Stimulated activated CD4-positive, alpha-beta T cell treated with anti-CD3 and anti-CD28 coated beads, TNF-alpha, amount 100 ng/mL, for 48 hours (primary cell): ENCODE results near the gene C8A.

Experiments
- DNase-seq, 3 donors: peaks; one replicate each; pipeline ENCODE4 v3.0.0-alpha.2; 2020; ENCODE audit warnings: low read depth in 3 of 3

The C8A gene

DNA sequence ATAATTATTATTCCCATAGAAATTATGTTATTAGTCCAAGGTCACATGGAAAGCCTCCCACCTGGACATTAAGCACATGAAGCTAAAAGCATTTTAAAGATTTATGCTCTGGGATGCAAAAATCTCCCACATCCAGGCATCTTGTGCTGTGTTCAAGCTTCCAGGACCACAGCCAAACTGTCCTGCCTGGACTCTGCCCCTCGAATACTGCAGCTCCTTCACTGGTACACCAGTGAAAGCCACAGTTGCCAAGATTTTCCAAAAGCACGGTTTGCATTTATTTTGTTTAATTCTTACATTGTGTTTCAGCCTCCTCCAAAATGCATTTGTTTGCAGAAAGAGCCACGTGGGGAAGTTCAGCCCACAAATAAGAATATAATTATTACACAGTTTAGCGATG lies 72.6 kb downstream of the C8A start:
- no peak for DNase-seq

DNA sequence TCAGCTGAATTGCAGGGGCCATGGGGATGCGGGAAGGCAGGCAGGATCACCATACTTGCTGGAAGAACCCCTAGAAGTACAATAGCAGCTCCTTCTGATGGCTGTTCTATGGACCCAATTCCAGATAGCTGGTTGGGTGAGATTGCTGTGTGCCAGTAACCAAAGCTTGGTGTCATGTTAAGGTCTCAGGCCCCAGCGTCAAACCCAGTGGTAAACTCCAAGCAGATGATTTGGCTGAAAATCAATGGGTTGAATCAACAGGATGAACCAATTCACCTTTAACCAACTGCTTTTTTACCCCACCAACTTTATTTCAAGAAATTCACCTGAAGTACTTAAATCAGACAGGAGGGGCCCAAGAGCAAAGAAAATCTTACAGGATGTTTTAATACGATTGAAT lies 73.4 kb downstream of the C8A start:
- DNase-seq: no peak

DNA sequence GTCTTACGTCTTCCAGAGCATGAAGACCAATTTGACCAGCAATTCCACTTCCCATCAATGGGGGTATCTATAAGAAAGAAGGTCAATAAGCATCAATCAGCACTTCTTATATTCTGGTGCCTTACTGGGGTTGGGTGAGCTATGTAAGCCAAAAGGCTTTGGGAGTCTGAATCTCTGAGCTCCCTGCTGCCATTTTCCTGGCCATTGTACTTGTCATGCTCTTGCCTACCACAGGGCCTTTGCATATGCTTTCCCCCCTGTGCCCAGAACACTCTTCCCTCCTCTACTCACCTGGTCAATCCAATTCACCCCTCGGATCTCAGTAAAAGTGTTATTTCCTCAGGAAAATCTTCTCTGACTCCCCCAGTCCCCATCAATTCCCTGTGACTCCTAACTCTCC lies 74.9 kb downstream of the C8A start:
- DNase-seq: no peak

DNA sequence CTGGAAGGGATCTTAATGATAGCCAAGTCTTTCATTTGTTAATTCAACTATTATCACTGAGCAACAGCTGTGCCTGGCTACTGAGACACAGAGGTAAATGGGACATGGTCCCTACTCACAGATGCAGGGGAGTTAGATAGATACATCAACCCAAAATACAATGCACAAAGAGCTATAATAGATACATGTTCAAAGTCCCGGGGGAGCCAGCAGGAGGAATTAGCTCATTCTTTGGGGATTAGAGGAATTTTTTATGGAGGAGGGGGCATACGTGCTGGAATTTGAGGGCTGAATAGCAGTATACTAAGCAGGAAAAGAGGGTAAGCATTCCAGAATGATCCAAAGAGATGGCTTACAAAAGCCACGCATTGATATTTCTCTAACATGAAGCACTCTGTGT lies 76.6 kb downstream of the C8A start:
- no peak for DNase-seq

DNA sequence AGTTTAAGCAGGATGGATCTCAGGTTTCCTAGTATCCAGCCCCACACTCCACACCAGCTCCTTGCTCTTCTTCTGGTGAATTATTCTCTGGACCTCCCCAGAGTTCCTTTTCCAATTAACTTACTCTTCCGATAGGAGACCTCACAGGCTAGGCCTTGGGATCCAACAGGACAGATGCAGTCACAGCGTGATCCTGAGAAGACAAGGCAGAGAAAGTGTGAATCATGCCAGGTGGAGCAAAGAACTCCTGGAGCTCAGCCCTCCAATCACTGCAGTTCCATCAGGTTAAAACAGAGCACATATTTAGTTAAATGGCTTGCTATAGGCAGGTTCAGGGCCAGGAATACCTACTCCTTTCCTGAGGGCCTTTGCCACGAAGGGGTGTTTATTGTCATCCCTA lies 77.1 kb downstream of the C8A start:
- DNase-seq: no peak

DNA sequence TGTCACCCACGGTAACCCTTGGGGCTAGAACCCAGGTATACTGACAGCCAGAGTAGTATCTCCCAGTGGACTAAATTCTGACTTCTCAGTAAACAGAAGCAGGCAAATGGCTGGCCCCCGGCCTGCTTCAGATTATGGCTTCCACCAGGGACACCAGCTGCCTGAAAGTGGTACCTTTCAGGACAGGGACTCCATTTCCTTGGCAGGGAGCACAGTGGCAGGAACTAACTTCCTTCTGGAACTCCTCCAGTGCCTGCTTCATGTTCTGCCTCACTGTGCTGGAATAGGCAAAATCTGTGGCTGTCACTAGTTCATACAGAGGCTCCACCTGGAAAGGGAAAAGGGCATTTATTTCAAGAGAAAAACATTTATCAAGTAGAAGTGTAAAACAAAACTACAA lies 78.6 kb downstream of the C8A start:
- no peak for DNase-seq

DNA sequence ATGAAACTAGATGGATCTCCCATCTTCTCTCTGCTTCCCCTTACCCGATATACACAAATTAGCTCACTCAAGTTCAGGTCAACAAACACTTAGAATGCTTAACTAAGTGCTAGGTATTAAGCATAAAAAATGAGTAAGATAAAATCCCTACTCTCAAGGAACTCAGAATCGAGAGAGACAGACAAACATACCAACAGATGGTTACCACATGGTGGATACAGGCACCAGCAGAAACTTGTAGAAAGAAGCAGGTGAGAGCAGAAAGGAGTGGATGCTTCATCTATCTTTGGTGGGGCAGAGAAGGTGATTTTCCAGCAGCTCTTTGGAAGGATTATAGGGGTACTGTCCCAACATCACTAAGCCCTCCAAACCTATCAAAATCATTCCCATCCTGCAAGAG lies 79.0 kb downstream of the C8A start:
- DNase-seq: no peak

DNA sequence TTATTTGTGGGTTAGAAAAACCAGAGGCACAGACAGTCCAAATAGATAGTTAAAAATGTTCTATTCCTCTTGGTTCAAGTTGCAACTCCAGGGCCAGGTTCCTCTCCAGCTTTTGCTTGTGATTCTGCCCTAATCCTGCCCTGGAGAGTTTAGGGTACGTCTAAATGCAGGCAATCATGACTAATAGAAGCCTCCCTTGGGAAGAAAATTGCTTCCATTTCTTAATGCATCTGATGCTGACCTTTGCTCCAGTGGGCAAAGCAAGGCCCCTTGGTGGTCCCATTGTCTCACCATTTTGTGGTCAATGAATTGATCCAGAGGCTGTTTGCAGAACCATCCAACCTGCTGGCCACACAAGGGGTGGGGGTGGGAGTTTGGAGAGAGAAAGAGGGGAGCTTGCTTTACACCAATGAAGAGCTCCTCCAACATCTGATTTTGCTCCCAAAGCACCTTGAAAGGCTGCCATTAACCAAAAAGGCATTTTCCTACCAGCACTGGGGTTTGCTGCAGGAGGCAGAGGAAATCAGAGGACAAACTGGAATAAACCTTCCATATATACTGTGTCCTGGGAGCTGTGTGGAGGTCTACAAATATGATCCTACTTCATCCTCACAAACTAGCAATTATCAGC lies 79.9 kb downstream of the C8A start:
- no peak for DNase-seq

DNA sequence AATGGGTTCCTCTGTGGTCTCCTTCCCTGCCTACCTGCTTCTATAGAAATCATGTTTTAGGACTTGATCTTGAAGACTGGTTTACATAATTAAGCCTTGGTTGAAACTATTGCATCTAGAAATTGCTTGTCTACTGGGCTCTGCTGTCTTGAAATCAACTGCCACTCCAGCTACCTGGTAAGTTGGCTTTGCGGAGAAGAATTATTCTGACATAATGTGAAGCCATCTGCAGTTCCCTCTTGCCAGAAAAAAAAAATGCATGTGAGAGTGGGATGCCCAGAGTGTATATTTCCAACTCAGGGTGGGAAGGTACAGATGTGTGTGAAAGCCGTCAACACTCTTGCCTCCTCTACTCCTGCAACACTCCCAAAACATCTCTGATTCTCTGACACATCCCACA lies 84.0 kb downstream of the C8A start:
- DNase-seq: no peak

DNA sequence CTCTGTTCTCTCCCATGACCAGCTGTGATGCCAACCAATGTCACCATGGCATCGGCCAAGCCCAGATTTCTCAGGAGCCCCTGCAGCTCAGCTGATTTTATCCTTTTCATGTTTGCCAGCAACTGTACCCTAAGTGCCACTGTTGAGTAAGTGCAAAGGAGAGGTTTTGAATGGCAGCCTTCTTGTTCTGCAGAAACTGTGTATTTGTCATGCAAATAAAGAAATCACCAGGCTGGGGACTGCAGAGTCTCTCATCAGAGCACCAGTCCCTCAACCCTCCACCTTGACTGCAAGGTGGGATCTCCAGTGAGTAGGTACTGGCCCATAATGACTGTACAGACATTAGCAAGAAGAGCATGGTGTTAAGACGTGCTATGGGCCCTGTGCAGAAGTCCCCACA lies 84.6 kb downstream of the C8A start:
- no peak for DNase-seq

DNA sequence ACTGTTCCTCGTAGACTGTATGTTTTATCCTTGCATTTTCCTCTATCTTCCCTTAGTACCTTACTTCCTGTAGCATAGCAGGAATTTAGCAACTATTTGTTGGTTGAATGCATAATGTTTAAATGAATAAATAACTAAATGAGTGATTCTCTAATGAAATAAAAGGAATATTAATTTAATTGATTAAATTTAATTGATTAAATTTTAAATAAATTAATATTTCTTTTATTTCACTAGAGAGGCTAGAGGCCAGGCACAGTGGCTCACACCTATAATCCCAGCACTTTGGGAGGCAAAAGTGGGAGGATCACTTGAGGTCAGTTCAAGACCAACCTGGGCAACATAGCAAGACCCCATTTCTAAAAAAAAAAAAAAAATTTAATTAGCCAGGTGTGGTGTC lies 85.4 kb downstream of the C8A start:
- DNase-seq: no peak

DNA sequence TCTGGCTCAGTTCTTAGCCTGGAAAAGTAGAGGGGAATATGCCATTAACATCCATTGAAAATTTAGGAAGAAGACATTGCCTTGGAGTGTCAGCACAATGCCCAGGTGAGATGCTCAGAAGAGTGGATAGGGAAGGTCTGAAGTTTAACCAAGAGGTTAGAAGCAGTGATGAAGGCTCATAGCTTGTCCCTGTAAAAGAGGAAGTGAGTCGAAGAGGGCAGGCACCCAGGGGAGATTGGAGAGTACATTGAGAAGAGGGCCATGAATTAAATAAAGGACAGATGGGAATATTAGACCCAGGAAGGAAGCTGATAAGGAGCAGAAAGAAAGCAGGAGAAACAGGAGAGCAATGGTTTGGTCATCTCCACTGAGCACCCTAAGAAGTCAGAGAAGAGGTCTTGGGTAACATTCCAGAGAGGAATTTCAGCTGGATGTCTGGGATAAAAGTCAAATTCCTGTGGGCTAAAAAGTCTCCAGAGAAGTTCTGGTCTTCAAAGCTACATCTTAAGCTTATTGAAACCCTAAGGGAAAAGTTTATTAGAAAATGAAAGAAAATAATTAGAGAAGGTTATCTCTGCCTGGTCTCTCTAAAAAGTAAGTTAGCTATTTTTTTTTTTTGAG lies 93.9 kb downstream of the C8A start:
- no peak for DNase-seq

DNA sequence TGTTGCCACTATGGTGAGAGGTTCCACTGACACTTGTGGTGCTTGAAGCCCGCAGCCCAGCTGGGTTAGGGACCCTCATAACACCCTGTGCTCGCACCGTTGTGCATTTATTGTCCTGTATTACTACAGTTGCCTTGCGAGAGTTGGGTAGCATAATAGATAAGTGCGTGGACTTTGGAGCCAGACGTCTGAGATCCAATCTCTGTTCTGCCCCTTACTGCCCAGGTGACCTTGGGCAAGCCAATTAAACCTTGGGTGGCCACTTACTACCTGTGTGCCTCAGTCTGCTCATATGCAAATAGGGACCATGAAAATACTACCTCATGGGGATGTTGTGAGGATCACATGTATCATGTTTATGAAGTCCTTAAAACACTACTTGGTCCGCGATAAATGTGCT lies 97.9 kb downstream of the C8A start:
- DNase-seq: no peak

DNA sequence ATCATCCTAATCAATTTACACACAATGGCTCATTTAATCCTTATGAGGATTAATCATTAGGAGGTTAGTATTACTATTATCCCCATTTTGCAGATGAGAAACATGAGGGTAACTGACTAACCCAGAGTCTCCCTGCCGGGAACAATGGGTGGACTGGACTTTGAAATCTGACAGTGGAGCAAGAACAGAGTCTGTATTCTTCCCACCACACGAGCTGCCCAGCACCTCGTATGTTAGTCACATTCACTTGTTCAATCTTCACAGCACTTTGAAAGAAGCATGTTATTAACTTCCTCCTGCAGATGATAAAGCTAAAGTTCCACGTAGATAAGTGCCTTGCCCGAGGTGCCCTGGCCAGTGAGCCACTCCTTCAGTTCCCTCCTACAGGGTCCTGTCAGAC lies 98.8 kb downstream of the C8A start:
- no peak for DNase-seq

DNA sequence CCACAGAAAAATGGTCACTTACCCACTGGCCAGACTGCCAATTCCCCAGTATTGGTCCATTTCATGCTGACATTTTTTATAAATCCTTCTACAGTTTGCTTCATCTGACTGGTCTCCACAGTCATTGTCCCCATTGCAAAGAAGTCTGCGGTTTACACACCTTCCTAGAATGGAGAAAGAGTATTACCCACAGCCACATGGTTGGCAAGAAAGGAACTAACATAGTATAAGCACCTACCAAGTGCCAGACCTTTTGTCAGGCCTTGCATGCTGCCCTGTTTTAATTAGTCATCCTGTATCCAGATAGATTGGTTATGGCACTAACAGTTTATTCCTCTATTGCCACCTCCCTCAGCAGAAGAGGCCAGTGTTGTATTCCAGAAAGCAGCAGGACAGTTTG lies 100.1 kb downstream of the C8A start:
- DNase-seq: no peak

DNA sequence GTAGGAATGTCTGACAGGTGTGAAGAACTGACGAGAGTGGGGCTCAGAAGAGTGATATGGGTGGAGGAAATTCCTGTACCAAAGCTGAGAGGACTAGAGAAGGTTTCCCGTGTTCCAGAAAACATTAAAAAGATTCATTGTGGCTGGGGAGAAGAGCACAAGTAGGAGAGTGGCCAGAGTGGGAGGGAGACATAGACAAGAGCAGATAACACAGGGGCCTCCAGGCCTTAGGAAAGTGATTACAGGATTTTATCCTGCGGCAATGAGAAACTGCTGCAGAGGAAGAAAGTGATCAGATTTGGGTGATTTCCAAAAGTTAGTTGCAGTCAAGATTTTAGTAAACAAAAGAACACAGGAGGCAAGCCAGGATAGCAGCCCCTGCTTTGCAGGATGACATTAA lies 103.3 kb downstream of the C8A start:
- no peak for DNase-seq

DNA sequence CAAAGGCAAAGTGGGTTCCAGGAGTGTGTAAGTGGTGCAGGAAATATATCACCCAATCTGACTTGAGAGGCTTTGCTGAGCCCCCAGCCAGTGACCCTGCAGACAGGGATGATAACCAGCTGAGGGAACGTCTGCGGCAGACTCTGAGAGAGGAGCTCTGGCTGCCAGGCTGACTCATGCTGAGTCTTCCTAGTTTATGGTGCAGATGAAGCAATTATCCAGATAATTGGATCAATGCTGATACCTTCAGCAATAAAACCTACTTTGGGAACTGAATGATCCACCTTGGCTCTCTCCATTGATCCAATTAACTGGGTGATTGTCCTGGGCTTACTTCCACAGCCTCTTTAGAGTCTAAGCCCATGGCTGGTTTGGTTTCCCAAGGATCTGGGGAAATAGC lies 103.9 kb downstream of the C8A start:
- no peak for DNase-seq

DNA sequence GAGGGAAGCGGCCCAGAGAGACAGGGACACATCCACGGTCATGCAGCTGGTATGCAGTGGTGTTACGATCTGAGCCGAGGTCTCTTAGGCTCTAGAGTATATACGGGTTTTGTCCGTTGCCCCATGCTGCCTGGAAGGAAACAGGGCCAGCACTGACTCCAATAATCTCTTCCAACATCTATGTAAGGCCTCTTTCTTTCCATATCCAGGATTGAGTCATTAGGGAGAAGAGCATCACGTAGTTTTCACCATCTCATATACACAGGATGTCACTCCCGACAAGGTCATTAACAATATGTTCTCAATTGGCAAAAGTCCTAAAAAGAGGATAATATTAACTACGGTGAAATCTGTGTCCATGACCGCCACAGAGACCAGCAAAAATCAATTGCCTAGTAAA lies 106.8 kb downstream of the C8A start:
- no peak for DNase-seq

DNA sequence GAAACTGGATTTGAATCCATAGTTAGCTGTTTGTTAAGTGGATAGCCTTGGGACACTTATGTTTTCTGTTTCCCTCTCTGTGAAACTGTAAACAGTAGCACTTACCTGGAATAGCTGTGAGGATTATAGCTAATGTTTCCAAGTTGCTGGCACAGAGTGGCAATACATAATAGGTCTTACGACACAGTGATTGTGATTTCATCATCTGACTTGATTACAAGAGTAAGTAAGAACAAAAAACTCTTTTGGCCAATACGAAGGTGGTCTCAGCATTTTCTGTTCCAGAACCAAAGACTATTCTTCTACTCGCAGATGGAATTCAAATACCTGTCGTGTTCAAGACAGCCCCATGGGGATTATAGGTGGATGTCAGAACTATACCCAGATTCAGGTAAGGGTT lies 109.1 kb downstream of the C8A start:
- no peak for DNase-seq

DNA sequence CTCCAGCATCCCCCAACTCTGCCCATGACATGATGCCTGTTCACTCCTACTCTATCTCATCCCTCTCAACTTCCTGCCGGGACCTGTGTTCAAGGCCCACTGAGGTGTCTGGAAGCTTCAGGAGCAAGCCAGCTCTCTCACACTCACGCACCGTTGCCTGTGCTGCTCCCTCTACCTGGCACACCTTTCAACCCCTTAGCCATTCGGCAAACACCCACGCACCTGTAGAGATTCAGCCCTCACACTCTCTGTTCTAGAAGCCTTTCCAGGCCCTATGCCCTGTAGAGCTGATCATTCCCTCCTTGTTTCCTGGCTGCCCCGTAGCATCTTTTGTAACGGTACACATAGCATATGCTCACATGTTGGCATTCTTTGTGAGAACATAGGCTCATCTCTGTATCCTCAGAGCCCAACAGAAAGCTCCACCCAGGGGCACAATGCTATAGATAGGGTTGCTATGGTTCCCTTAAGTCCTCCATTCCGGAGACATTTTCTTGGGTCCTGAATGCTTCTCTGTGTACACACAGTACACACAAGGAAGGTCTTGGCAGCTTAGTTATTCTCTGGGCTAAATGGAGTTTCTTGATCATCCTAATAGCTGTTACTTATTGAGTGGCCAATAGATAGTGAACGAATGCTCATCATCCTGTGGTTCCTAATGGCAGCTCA lies 109.9 kb downstream of the C8A start:
- no peak for DNase-seq

DNA sequence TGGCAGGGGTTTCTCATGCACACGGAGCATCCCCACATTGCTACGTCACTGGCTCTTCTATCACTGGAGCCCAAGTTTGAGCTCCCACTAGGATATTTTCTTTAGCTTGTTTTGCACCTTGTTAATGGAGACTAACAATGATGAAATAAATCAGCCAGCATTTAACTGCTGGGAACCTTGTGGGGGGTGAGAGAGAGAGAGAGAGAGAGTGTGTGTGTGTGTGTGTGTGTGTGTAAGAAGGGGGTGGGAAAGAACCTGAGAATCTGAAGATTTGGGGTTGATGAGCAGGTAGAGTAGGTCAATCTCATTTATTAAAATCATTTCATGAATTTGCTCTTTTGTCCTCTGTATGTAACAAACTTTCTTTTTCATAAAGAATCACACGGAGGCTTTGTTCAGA lies 110.6 kb downstream of the C8A start:
- no peak for DNase-seq

DNA sequence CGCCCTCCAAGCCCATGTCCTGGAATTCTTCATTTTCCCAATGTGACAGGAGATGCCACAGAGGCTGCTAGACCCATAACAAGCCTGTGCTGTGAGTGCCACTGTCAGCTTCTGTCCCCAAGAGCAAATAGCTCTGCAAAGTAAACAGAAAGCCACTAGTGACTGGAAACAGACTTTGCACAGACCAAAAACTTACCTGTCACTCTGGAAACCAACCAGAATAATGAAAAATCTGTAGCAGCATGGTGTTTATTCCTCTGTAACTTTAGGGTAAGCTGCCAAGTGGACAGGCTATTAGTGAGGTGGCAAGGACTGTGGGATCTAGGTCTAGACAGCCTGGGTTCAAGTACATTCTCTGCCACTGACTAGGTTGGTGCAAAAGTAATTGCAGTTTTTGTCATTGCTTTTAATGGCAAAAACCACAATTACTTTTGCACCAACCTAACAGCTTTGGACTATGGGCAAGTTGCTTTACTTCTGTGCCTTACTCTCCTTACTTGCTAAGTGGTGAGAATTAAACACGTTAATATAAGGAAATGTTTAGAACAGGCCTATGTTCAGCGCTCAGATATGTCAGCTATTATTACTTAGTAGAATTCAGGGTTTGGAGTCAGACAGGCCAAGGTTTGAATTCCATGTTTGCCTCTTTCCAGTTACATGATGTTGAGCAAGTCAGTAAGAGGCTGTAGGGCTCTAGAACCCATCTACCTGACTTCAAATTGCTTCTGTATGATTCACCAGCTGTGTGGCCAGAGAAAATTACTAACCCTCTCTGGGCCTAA lies 111.5 kb downstream of the C8A start, which contains the start of gene C8B:
Gene C8B, minus strand, starts transcription at position 100 of the 782 bp plus-strand sequence. Its CDS starts 67 bp downstream, at position 33.
- DNase-seq: no peak

DNA sequence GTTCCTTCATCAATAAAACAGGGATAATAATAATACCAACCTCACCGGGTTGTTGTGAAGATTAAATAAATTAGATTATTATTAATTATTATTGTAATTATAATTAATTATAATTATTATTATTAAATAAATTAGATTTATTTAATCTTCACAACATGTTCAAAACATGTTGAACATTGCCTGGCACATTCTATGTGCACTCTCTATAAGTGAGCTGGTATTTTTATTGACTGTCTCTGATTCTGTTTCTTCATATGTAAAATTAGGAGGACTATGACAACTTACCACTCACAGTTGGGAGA lies 112.1 kb downstream of the C8A start:
- DNase-seq: no peak
